Suprapubic skin (tissue), 3 donors: ENCODE measurements around the gene GRIN1.

Experiments used
- POLR2A ChIP-seq, 2 donors: fragments of 450-650 bp; IDR thresholded peaks; one replicate each; pipeline ENCODE4 v1.6.1; 2017; ENCODE audit warnings: antibody characterized with exemption in 2 of 2, mild to moderate bottlenecking in 2 of 2, moderate library complexity in 2 of 2
- TF ChIP-seq, protein P1 (sequence below), 2 donors: fragments of 200-600 bp in 1 of 2; fragments of 450-650 bp in 1 of 2; sonication (generic) in 1 of 2; IDR thresholded peaks; one replicate each; pipeline ENCODE4 v1.5.1; 2016 to 2019; ENCODE audit warnings: antibody characterized with exemption in 2 of 2, mild to moderate bottlenecking in 1 of 2, moderate library complexity in 1 of 2

DNA sequence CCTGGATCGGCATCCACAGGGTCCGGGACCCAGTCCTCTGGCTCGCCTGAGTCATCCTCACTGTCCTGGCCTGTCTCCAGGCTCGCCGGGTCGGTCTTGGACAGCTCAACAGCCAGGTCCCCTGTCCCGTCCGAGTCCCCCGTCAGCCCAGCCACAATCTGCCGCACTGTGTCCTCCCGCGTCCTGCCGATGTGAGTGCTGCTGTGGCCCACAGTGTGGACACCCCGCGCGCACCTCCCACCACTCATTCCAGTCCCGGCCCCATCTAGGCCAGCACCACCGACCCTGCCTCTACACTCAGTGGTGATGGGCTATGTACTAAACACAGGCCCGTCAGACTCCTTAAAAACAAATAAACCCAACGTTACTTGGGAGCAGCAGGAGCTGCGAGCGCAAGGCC is 42.7 kb downstream of the GRIN1 start:
- TF ChIP-seq POLR2A (IDR thresholded peaks at IDR 0.05) = no peak
- TF ChIP-seq, protein P1, sequence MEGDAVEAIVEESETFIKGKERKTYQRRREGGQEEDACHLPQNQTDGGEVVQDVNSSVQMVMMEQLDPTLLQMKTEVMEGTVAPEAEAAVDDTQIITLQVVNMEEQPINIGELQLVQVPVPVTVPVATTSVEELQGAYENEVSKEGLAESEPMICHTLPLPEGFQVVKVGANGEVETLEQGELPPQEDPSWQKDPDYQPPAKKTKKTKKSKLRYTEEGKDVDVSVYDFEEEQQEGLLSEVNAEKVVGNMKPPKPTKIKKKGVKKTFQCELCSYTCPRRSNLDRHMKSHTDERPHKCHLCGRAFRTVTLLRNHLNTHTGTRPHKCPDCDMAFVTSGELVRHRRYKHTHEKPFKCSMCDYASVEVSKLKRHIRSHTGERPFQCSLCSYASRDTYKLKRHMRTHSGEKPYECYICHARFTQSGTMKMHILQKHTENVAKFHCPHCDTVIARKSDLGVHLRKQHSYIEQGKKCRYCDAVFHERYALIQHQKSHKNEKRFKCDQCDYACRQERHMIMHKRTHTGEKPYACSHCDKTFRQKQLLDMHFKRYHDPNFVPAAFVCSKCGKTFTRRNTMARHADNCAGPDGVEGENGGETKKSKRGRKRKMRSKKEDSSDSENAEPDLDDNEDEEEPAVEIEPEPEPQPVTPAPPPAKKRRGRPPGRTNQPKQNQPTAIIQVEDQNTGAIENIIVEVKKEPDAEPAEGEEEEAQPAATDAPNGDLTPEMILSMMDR (IDR thresholded peaks at IDR 0.05) = no peak
